Thyroid gland (tissue), 4 donors: ENCODE measurements around the gene TRAIP. TPM values are rescaled to one million over a fixed set of nuclear protein-coding genes. Genes with fewer than 3 reads are reported as not detected.

Experiments
- DNase-seq, 2 donors: peaks; one replicate each; pipeline ENCODE4 v3.0.0-alpha.2; 2019
- H3K27ac ChIP-seq, 3 donors: fragments of 200-600 bp; sonication (generic); 1 replicate in 2 of 3; 2 replicates in 1 of 3; pipeline ENCODE4 v1.5.1; 2016 to 2019; ENCODE audit warnings: mild to moderate bottlenecking in 1 of 3, moderate library complexity in 1 of 3
- H3K27me3 ChIP-seq: fragments of 200-600 bp; sonication (generic); one replicate; pipeline ENCODE4 v1.5.1; 2019
- H3K36me3 ChIP-seq, 2 donors: fragments of 200-600 bp; sonication (generic); one replicate each; pipeline ENCODE4 v1.5.1; 2016 to 2019
- H3K4me1 ChIP-seq, 2 donors: fragments of 200-600 bp; sonication (generic); one replicate each; pipeline ENCODE4 v1.5.1; 2017 to 2019
- H3K4me3 ChIP-seq, 3 donors: fragments of 200-600 bp; sonication (generic); replicated peaks in 1 of 3; 1 replicate in 2 of 3; 2 replicates in 1 of 3; pipeline ENCODE4 v1.5.1; 2016; ENCODE audit warnings: mild to moderate bottlenecking in 1 of 3
- H3K9me3 ChIP-seq: fragments of 200-600 bp; sonication (generic); one replicate; pipeline ENCODE4 v1.5.1; 2017
- CTCF ChIP-seq, 6 experiments: fragments of 200-600 bp in 3 of 6; fragments of 450-650 bp in 3 of 6; sonication (generic) in 3 of 6; IDR thresholded peaks; one replicate each; pipeline ENCODE4 v1.5.1; 2016 to 2019; ENCODE audit warnings: antibody characterized with exemption in 6 of 6, mild to moderate bottlenecking in 2 of 6, inconsistent platforms in 1 of 6, moderate library complexity in 1 of 6
- POLR2A ChIP-seq, 2 donors: fragments of 450-650 bp; IDR thresholded peaks; one replicate each; pipeline ENCODE4 v1.6.1; 2017; ENCODE audit warnings: antibody characterized with exemption in 2 of 2, mild to moderate bottlenecking in 2 of 2, moderate library complexity in 1 of 2
- WGBS, 2 donors: methylation state at CpG; one replicate each; pipeline ENCODE4 v1.1.5; 2017; 5-methylcytosine and 5-hydroxymethylcytosine counted together
- intact Hi-C: fragments of 100-400 bp; cut with DNase I; formaldehyde crosslinking; loops from one replicate; pipeline ENCODE4 v1.15.1; 2023
- total RNA-seq, 4 donors: library from RNA; depleted of rRNA; stranded (reverse); fragments of >200 nt; gene quantifications; one replicate each; pipeline ENCODE4 v1.2.3, GENCODE V29; 2016

The TRAIP gene
- total RNA-seq, 4 donors from 2014 or later = 0.73 to 7.0 (median 3.3) TPM

- no peaks in the 10 kb centered on the region for H3K27me3 ChIP-seq
- WGBS, 2 donors = 56 to 75% methylated on average over 3 to 12 of the region's 12 CpGs
- intact Hi-C loops = no loop called here
- peaks cover 3 to 15% of the 10 kb centered on the region in 2 donors for H3K4me1 ChIP-seq
- TF ChIP-seq CTCF (IDR thresholded peaks at IDR 0.05) (no peak), POLR2A (IDR thresholded peaks at IDR 0.05) (no peak)
- peak; percentile 60 to 71 for DNase-seq
- no peak overlapping the region for H3K27ac ChIP-seq
- H3K9me3 ChIP-seq = no peaks in the 10 kb centered on the region
- no peak overlapping the region for H3K4me3 ChIP-seq
- H3K36me3 ChIP-seq = no peaks in the 10 kb centered on the region
Measured at GRCh38 chr3:49859576-49860305, 3.4 kb upstream of the TRAIP start.

- 48 to 62% methylated on average over 5 of the region's 5 CpGs for WGBS, 2 donors
- no peak for TF ChIP-seq POLR2A (IDR thresholded peaks at IDR 0.05)
- TF ChIP-seq CTCF (IDR thresholded peaks at IDR 0.05) = no peak
- DNase-seq = no peak
- intact Hi-C loops = no loop called here
- Histone ChIP-seq H3K36me3 (no peaks in the 10 kb centered on the region), H3K4me1 (peaks cover 3 to 15% of the 10 kb centered on the region in 2 donors), H3K4me3 (peak overlapping the region in 1 of 3 donors; percentile 41), H3K27ac (no peak overlapping the region), H3K9me3 (no peaks in the 10 kb centered on the region), H3K27me3 (no peaks in the 10 kb centered on the region)
Measured at GRCh38 chr3:49855662-49856061, 702 bp downstream of the TRAIP start.

GRCh38 chr3:49845694-49846093 lies 10.7 kb downstream of the TRAIP start:
- Histone ChIP-seq H3K4me1 (peaks cover 6 to 9% of the 10 kb centered on the region in 2 donors), H3K36me3 (no peaks in the 10 kb centered on the region), H3K9me3 (no peaks in the 10 kb centered on the region), H3K27ac (no peak overlapping the region), H3K27me3 (no peaks in the 10 kb centered on the region), H3K4me3 (no peak overlapping the region)
- intact Hi-C loops = no loop called here
- 94% methylated on average over 2 to 3 of the region's 3 CpGs for WGBS, 2 donors
- TF ChIP-seq CTCF (IDR thresholded peaks at IDR 0.05) = no peak
- no peak for TF ChIP-seq POLR2A (IDR thresholded peaks at IDR 0.05)
- DNase-seq = no peak

GRCh38 chr3:49844464-49845183 lies 11.7 kb downstream of the TRAIP start:
- intact Hi-C loops = loop anchor here (5.0 kb wide), 1 partner anchor 137 kb away; no protein-coding TSS in a partner anchor
- Histone ChIP-seq H3K4me1 (peaks cover 6 to 10% of the 10 kb centered on the region in 2 donors), H3K9me3 (no peaks in the 10 kb centered on the region), H3K27ac (no peak overlapping the region), H3K27me3 (no peaks in the 10 kb centered on the region), H3K36me3 (no peaks in the 10 kb centered on the region), H3K4me3 (no peak overlapping the region)
- DNase-seq = no peak
- no peak for TF ChIP-seq POLR2A (IDR thresholded peaks at IDR 0.05)
- no peak for TF ChIP-seq CTCF (IDR thresholded peaks at IDR 0.05)
- WGBS, 2 donors = 82 to 90% methylated on average over 5 of the region's 5 CpGs
